H9 (cell line): ENCODE data around the gene MT2A. TPM values are rescaled to one million over a fixed set of nuclear protein-coding genes. Genes with fewer than 3 reads are reported as not detected.

ENCODE experiments used
- DNase-seq: peaks from one replicate; pipeline ENCODE4 v3.0.0-alpha.2; 2017
- H2AFZ ChIP-seq: one replicate; pipeline ENCODE4 v1.6.1; 2013; ENCODE audit warnings: mild to moderate bottlenecking, low read length, control low read depth, moderate library complexity
- H2AK5ac ChIP-seq: 2 replicates; pipeline ENCODE4 v1.6.1; 2013; ENCODE audit warnings: low read length, control low read depth, mixed read lengths; ENCODE audit not compliant: insufficient read length
- H2BK120ac ChIP-seq: one replicate; pipeline ENCODE4 v1.6.1; 2013; ENCODE audit warnings: low read depth, mild to moderate bottlenecking, low read length, control low read depth, inconsistent platforms; ENCODE audit not compliant: poor library complexity, severe bottlenecking
- H2BK12ac ChIP-seq: 2 replicates; pipeline ENCODE4 v1.6.1; 2013; ENCODE audit warnings: low read length, control low read depth, mixed read lengths, low read depth; ENCODE audit not compliant: insufficient read length
- H2BK15ac ChIP-seq: 2 replicates; pipeline ENCODE4 v1.6.1; 2013; ENCODE audit warnings: low read depth, low read length, control low read depth
- H2BK20ac ChIP-seq: one replicate; pipeline ENCODE4 v1.6.1; 2013; ENCODE audit warnings: low read depth, mild to moderate bottlenecking, low read length, control low read depth, inconsistent platforms; ENCODE audit not compliant: poor library complexity, severe bottlenecking
- H2BK5ac ChIP-seq: 2 replicates; pipeline ENCODE4 v1.6.1; 2013; ENCODE audit warnings: low read length, control low read depth, mixed read lengths; ENCODE audit not compliant: insufficient read length
- H3K14ac ChIP-seq: 2 replicates; pipeline ENCODE4 v1.6.1; 2013; ENCODE audit warnings: low read length, control low read depth; ENCODE audit not compliant: insufficient read depth
- H3K18ac ChIP-seq: 2 replicates; pipeline ENCODE4 v1.6.1; 2013; ENCODE audit warnings: low read depth, mild to moderate bottlenecking, mixed read lengths, low read length, control low read depth; ENCODE audit not compliant: insufficient read length
- H3K23ac ChIP-seq: 2 replicates; pipeline ENCODE4 v1.6.1; 2013; ENCODE audit warnings: low read length, control low read depth, mixed read lengths, low read depth; ENCODE audit not compliant: insufficient read length
- H3K23me2 ChIP-seq: 2 replicates; pipeline ENCODE4 v1.6.1; 2013; ENCODE audit warnings: low read depth, mild to moderate bottlenecking, mixed read lengths, low read length, control low read depth; ENCODE audit not compliant: insufficient read length, poor library complexity, severe bottlenecking
- H3K27ac ChIP-seq: 2 replicates; pipeline ENCODE4 v1.5.1; 2013; ENCODE audit warnings: low read length, control low read depth, mixed read lengths, low read depth; ENCODE audit not compliant: insufficient read length
- H3K27me3 ChIP-seq: 2 replicates; pipeline ENCODE4 v1.6.1; 2013; ENCODE audit warnings: low read length, control low read depth, inconsistent platforms; ENCODE audit not compliant: insufficient read depth
- H3K4ac ChIP-seq: 2 replicates; pipeline ENCODE4 v1.6.1; 2013; ENCODE audit warnings: low read depth, mild to moderate bottlenecking, control low read depth, inconsistent platforms, low read length, moderate library complexity
- H3K4me1 ChIP-seq: 2 replicates; pipeline ENCODE4 v1.6.1; 2013; ENCODE audit warnings: low read length, control low read depth, inconsistent platforms; ENCODE audit not compliant: insufficient read depth
- H3K4me2 ChIP-seq: 2 replicates; pipeline ENCODE4 v1.6.1; 2013; ENCODE audit warnings: low read length, control low read depth, mixed read lengths; ENCODE audit not compliant: insufficient read length, insufficient read depth
- H3K56ac ChIP-seq: 2 replicates; pipeline ENCODE4 v1.6.1; 2013; ENCODE audit warnings: low read depth, mild to moderate bottlenecking, mixed read lengths, low read length, control low read depth; ENCODE audit not compliant: insufficient read length
- H3K79me1 ChIP-seq: 2 replicates; pipeline ENCODE4 v1.6.1; 2013; ENCODE audit warnings: low read depth, mild to moderate bottlenecking, moderate library complexity, low read length, control low read depth, inconsistent platforms; ENCODE audit not compliant: insufficient read depth, poor library complexity, severe bottlenecking
- H3K79me2 ChIP-seq: 2 replicates; pipeline ENCODE4 v1.6.1; 2013; ENCODE audit warnings: low read length, control low read depth, inconsistent platforms; ENCODE audit not compliant: insufficient read depth
- H3K9ac ChIP-seq: 2 replicates; pipeline ENCODE4 v1.6.1; 2013; ENCODE audit warnings: low read length, control low read depth, mixed read lengths; ENCODE audit not compliant: insufficient read length; ENCODE audit errors: extremely low read depth
- H3K9me3 ChIP-seq: one replicate; pipeline ENCODE4 v1.6.1; 2013; ENCODE audit warnings: low read depth, low read length, inconsistent platforms; ENCODE audit not compliant: control insufficient read depth
- H3T11ph ChIP-seq: one replicate; pipeline ENCODE4 v1.6.1; 2013; ENCODE audit warnings: mild to moderate bottlenecking, low read length, control low read depth, inconsistent platforms
- H4K20me1 ChIP-seq: one replicate; pipeline ENCODE4 v1.6.1; 2013; ENCODE audit not compliant: control insufficient read depth, insufficient read length, insufficient read depth
- H4K5ac ChIP-seq: 2 replicates; pipeline ENCODE4 v1.6.1; 2013; ENCODE audit warnings: low read depth, mild to moderate bottlenecking, mixed read lengths, low read length, control low read depth; ENCODE audit not compliant: insufficient read length
- H4K8ac ChIP-seq: replicated peaks from 2 replicates; pipeline ENCODE4 v1.6.1; 2013; ENCODE audit warnings: low read length, control low read depth, mixed read lengths, low read depth; ENCODE audit not compliant: insufficient read length
- H4K91ac ChIP-seq: 2 replicates; pipeline ENCODE4 v1.6.1; 2013; ENCODE audit warnings: low read depth, mild to moderate bottlenecking, moderate library complexity, mixed read lengths, low read length, control low read depth; ENCODE audit not compliant: insufficient read length
- H3K27ac Mint-ChIP-seq, 3 experiments: 2 replicates in 2 of 3; 3 replicates in 1 of 3; pipeline ENCODE4 v1.8.0; 2020 to 2021; ENCODE audit warnings: mixed read lengths in 3 of 3, mild to moderate bottlenecking in 1 of 3, moderate library complexity in 1 of 3
- H3K27me3 Mint-ChIP-seq: 2 replicates; pipeline ENCODE4 v1.8.0; 2021; ENCODE audit warnings: low read depth, mild to moderate bottlenecking, moderate library complexity, mixed read lengths
- H3K36me3 Mint-ChIP-seq, 3 experiments: 2 replicates in 2 of 3; 3 replicates in 1 of 3; pipeline ENCODE4 v1.8.0; 2020 to 2021; ENCODE audit warnings: low read depth in 3 of 3, mixed read lengths in 3 of 3; ENCODE audit not compliant: insufficient read depth in 1 of 3
- H3K4me1 Mint-ChIP-seq, 2 experiments: 2 replicates each; pipeline ENCODE4 v1.8.0; 2020; ENCODE audit warnings: mixed read lengths in 2 of 2
- H3K4me3 Mint-ChIP-seq, 2 experiments: 2 replicates in 1 of 2; 3 replicates in 1 of 2; pipeline ENCODE4 v1.8.0; 2020 to 2021; ENCODE audit warnings: mild to moderate bottlenecking in 2 of 2, mixed read lengths in 2 of 2, moderate library complexity in 1 of 2
- H3K9me3 Mint-ChIP-seq, 2 experiments: 2 replicates in 1 of 2; 3 replicates in 1 of 2; pipeline ENCODE4 v1.8.0; 2020; ENCODE audit warnings: mild to moderate bottlenecking in 2 of 2, mixed read lengths in 2 of 2, moderate library complexity in 1 of 2
- CTCF ChIP-seq: fragments of 200-600 bp; sonication (generic); conservative IDR thresholded peaks from 3 replicates; pipeline ENCODE4 v1.8.0; 2021; ENCODE audit warnings: antibody characterized with exemption, mild to moderate bottlenecking
- WGBS: extraction: QIAGEN DNeasy Blood & Tissue Kit; methylation state at CpG from one replicate; pipeline ENCODE4 v1.1.7; 2013; ENCODE audit warnings: missing lambda C conversion rate, low lambda C conversion rate, mixed read lengths; ENCODE audit not compliant: insufficient read length; ENCODE audit errors: extremely low coverage; 5-methylcytosine and 5-hydroxymethylcytosine counted together
- total RNA-seq: library from RNA; stranded (reverse); gene quantifications from 2 replicates; pipeline ENCODE4 v1.2.1, GENCODE V29; 2021

MT2A gene
- total RNA-seq, 1 experiment from 2014 or later: 63.1 TPM

DNA sequence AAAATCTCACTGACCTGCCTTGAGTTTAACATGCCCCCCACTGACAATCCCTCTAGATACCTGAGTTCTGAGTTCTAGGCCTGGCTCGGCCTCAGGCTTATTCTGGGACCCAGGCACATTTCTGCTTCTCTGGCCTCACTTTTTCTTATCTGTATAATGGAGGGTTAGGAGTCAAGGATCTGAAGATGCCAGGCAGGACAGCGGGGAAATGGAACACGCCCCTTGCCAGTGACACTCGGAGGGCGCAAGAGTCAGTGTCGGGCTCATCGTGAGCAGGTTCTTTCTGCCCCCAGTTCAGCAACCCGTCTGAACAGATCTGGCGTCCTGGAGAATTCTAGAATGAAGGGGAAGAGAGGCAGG lies 19.6 kb upstream of the MT2A start:
- Histone ChIP-seq H4K20me1 (peaks cover 3% of the 10 kb centered on the region), H4K8ac (no peak overlapping the region), H3K4me1 (no peaks in the 10 kb centered on the region), H3K18ac (no peak overlapping the region), H3K27ac (no peak overlapping the region), H3K56ac (no peak overlapping the region), H3K79me1 (no peaks in the 10 kb centered on the region), H3K23ac (no peak overlapping the region), H4K5ac (no peak overlapping the region), H2BK12ac (no peak overlapping the region), H3K14ac (no peak overlapping the region), H2BK120ac (no peak overlapping the region), H3K79me2 (no peaks in the 10 kb centered on the region), H3K4ac (no peak overlapping the region), H3K9me3 (no peaks in the 10 kb centered on the region), H3T11ph (no peak overlapping the region), H2BK15ac (no peak overlapping the region), H2AK5ac (no peak overlapping the region), H3K4me2 (peak overlapping the region; percentile 73), H2BK20ac (no peak overlapping the region), H4K91ac (no peak overlapping the region), H3K27me3 (peaks cover 25% of the 10 kb centered on the region; the same call in 1 of the 2 replicates), H2BK5ac (no peak overlapping the region), H3K23me2 (peaks cover 8% of the 10 kb centered on the region), H2AFZ (no peak overlapping the region), H3K9ac (no peak overlapping the region)
- peak overlapping the region; percentile 67 to 82 for H3K4me3 Mint-ChIP-seq
- TF ChIP-seq CTCF: no peak
- no CpG with 5 or more reads among the region's 9 CpGs for WGBS
- peaks cover 6 to 13% of the 10 kb centered on the region in 2 experiments for H3K4me1 Mint-ChIP-seq
- H3K27me3 Mint-ChIP-seq: peaks cover 99% of the 10 kb centered on the region
- no peak overlapping the region for H3K27ac Mint-ChIP-seq
- no peak for DNase-seq
- no peaks in the 10 kb centered on the region; a peak in 2 of 5 replicates for H3K9me3 Mint-ChIP-seq
- no peaks in the 10 kb centered on the region for H3K36me3 Mint-ChIP-seq
